GM21360 (cell line): ENCODE results near the gene SVBP.
"Not testable (repeated sequence)": the region's sequence is repeated elsewhere in the genome, so short reads cannot be mapped to it uniquely, and the experiment has no call there.

Source experiments
- ATAC-seq: cut with Tn5 transposase; IDR thresholded peaks from one replicate; pipeline ENCODE4 v1.9.1; 2021; ENCODE audit warnings: mild to moderate bottlenecking, moderate library complexity; ENCODE audit not compliant: unreplicated experiment

The SVBP gene

DNA sequence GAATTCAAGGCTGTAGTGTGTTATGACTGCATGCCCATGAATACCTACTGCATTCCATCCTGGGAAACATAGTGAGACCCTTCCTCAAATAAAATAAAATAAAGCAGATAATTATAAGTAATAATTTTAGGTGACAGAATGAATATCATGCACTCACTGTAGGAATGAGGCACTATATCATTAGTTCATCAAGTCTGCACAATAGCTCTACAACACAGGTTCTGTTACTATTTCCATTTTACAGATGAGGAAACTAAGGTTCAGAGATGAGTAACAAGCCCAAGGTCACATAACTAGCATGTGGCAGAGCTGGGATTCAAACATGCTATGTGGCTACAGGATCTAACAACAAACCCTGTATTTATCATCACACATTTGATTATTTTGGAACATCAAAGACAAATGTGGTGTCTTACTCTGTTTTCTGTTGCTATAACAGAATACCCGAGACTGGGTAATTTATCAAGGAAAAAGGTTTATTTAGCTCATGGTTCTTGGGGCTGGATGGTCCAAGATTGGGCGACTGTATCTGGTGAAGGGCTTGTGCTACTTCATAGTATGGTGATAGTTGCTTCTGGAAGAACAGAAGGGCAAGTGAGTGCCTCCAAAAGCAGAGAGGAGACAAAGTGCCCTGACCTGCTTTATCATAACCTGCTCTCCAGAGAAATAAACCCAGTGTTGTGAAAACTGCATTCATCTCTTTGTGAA is 24.4 kb upstream of the SVBP start:
- no peak for ATAC-seq

DNA sequence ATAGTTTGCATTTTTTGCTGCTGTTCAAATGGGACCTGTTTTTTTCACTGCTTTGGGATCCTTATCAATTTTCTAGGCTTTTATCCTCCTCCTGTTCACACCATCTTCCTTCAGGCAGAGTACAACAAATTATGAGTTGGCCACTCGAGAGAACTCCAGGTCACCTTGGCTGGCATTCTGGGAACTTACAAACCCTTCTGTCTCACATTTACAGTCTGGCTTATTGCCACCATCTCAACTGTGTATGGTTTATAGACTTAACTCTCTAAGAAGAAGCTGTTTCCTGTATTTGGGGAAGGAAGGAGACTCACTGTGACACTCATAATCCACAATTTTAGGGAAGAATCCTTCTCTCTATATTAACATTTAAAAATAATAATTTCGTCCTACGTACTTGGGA is 23.8 kb upstream of the SVBP start:
- no peak for ATAC-seq

DNA sequence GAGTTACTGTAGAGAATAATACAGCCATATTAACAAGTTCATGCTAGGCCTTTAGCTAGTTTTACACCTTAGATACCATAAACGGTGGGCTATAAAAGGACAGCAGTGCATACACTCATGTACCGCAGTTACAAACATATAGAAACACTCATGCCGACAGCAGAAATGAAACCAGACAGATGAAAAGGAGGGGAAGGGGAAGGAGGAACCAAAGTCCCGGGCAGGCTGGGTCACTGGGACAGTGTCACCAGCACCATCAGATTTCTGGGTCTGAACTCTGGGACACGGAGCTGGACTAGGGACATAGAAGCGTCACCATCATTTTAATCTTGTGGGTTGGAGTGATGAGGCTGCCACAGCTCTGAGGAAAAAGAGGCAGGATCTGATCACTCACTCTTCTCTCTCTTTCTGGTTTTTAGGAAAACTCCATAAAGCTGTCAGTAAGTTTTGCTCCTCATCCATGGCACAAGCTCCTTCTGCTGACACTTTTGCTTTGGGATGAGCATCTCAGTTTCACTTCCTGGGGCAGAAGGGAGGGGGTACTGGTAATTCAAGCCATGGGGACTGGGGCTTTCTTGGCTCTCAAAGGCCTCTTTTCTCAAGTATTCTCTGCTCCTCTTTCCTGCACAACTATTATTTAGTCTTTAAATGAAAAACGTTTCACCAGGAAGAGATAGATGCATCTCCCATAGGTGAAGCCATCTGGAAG is 21.4 kb upstream of the SVBP start:
- ATAC-seq: no peak

DNA sequence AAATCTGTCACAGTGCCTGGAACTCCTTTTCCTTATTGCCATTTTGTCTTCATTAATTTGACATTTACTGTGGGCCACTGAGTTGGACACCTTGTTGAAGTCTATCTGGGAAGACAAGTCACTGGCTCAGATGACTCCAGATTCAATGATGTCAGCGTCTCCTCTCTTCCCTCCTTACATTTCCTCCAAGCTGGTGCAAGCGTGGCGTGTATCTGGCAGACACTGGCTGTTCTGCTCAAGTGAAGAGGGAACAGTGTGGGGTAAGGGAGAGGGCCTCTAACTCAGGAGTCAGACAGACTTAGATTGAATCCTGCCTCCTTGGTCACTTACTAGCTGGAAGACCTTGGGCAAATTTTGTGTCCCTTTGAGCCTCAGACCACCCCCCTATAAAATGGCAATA is 20.5 kb upstream of the SVBP start:
- no peak for ATAC-seq

DNA sequence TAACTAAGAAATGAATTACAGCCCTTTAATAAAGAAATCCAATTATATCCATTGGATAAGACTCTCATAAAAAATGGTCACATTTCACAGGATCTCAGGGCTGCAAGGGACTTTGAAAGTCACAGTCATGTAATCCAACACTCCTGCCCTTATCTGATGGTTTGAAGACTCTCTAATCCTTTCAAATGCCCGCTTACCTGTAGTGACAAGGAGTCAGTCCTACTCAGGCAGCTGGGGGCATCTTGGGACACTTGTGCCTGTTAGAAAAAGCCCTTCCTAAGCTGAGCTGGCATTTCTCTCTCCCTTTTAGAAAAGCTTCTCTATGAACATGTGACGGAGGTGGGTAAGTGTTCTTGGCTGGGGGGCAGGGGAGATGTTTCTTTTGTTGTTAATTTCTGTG is 18.2 kb upstream of the SVBP start:
- no peak for ATAC-seq

DNA sequence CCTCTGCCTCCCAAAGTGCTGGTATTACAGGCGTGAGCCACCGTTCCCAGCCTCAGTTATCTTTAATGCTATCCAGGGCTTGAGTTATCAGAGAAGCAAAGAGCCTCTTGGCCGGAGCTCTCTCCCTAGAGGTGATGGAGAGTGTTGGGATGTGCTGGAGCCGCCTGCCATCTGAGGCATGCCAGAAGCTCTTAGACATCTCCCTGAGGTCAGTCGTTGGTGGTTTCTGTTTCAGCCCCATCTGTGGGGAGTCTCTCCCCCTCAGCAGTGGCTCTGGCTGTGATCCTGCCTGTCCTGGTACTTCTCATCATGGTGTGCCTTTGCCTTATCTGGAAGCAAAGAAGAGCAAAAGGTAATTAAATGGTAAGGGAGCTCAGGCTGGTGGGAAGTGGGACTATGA is 17.6 kb upstream of the SVBP start:
- no peak for ATAC-seq

DNA sequence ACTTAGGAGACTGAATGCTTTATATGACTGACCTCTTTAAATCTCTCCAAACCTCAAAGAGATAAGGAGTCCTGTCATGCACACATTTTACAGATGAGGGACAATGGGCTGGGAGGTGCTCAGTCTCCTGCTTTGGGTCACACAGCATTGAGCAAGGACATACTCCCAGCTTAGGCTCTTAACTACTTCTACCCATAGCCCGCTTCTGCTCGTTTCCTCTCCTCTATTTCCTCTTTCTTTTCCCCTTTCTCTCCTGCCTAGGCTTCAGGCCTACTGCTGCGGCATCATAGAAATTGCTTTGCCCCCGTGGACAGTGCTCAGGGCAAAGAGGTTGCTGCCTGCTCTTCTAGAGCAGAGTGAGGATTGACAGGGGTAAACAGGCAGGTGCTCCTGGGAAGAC is 16.8 kb upstream of the SVBP start:
- ATAC-seq: no peak

DNA sequence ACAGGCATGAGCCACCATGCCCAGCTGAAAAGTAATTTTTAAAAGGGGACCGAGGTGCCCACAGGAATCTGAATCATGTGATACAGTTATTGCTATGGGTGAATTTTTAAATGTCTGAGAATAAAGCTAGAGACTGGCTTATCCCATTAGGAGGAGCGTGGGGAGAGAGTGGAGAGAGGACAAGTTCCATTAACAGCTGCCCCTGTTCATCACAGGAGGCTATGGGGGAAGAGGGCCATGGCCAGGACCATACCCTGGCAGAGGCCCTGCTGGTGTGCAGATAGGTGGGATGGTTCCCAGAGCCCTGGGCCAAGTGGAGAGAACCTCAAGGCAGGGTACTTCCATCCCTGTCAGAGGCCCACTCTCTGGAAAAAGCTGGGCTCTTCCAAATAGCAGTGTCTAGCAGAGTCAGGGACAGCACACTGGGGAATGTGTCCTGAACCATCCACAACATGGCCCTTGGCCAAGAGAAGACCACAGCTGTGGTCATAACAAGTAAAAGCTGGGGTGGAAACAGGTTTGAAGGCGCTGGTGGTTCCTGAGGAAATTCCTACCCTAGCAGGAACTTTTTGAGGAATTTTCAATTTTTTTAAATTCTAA is 15.5 kb upstream of the SVBP start:
- no peak for ATAC-seq

DNA sequence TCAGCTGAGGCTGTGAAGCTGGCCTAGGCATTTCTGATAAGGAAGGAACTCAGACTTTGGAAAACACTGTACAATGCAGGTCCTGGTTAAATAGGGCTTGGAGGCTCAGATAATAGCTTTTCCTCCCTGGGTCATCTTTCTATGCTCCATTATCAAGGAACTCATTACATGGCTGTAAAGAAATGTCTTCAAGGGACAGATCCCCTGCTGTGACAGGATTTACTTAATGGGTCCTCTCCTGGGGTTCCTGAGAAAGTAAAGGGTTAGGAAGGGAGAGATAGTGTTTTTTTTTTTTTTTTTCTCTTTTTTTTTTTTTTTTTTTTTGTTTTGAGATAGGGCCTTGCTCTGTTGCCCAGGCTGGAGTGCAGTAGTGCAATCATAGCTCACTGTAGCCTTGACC is 14.1 kb upstream of the SVBP start:
- no peak for ATAC-seq

DNA sequence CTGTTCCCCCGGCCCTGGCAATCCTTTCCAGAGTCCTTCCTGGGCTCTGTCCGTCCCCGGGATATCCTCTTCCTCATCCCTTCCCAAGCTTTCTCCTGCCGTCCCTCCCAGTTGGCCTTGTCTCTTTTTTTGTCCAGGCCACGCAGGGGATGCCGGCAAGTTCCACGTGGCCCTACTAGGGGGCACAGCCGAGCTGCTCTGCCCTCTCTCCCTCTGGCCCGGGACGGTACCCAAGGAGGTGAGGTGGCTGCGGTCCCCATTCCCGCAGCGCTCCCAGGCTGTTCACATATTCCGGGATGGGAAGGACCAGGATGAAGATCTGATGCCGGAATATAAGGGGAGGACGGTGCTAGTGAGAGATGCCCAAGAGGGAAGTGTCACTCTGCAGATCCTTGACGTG is 13.4 kb upstream of the SVBP start:
- ATAC-seq: no peak

DNA sequence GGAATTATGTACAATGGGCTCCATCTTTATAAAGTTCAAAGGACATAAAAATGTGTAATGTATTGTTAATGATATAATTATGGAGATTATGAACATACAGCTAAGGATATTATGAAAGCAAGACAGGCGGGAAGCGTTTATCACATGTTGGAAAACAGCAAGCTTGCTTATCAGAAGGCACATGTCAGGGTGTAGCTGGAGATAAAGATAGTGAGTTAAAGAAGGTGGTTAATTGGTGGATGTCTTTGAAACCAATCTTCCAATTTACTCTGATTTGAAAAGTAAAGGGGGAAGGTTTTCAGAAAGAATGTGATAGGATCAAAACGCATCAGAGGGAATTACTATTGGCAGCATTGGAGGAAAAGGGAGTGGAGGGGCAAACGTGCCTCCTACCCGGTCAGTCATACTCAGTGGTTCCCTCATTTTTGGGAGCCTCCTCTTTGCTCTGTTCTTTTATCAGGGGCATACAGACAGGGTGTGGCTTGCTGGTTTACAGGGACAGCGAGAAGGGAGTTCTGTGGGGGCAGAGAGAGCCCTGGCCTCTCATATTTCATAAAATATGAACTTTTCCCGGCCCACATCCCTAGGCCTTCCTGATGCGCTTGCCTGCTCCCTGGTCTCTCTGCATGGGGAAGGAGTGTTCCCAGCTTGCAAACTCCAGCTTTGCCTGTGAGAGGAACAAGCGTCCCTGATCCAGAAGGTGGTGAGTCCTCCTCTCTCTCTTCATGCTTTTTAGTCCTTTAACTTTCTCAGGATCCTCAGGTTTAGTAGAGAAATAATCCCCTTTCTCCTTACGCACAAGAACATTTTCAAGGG is 8.0 kb upstream of the SVBP start:
- ATAC-seq: no peak

DNA sequence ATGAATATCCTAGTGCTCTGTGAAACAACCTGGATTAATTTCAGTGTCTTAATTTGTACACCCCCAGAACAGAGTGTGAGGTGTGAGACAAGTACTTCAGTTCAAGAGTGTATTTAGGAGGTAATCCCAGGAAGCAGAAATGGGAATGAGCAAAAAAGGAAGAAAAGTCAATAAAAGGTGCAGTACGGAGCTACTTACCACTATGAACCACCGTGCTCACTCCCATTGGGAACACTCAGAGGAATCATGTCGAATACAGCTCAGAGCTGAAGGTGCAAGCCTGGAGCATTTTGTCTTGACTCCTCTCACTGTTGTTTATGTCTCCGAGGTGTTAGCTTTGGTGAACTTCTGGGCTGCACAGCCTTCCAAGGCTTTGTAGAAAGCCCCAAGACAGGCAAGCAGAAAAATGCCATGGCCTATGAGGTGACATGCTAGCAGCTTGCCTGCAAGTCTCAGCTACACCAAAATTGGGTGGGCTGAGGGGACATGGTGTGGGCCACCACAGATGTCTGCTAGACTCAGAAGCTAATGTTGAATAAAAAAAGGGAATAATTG is 7.4 kb upstream of the SVBP start:
- no peak for ATAC-seq

DNA sequence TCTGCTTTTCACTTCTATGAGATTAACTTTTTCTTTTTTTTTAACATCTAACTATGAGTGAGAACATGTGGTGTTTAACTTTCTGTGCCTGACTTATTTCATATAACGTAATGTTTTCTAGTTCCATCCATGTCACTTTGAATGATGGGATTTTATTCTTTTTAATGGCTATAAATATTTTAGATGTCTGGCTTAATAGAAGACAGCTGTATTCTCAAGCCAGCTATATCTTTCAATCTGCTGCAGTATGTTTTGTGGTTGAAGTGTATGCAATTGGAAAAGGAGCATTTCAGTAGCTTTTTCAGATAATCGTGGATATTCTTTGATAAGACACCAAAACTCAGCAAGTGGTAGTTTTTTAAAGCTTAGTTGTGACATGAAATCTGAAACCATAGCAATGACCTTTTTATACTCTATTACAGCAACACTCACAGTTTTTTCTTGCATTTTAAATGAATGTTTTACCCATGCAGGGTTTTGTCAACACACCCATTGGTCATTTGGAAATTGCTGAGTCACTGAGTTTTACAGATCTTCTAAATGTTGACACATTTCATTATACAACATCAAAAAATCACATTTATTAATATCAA is 5.7 kb upstream of the SVBP start:
- ATAC-seq: no peak

DNA sequence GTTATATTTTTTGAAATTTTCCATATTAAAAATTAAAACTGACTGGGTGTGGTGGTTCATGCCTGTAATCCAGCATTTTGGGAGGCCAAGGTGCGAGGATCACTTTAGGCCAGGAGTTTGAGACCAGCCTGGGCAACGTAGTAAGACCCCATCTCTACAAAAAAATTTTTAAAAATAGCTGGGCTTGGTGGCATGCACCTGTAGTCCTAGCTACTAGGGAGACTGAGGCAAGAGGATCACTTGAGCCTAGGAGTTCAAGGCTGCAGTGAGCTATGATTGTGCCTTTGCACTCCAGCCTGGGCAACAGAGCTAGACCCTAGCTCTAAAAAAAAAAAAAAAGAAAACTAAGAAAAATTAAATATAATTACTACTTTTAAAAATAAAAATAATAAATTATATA is 4.5 kb upstream of the SVBP start:
- no peak for ATAC-seq

DNA sequence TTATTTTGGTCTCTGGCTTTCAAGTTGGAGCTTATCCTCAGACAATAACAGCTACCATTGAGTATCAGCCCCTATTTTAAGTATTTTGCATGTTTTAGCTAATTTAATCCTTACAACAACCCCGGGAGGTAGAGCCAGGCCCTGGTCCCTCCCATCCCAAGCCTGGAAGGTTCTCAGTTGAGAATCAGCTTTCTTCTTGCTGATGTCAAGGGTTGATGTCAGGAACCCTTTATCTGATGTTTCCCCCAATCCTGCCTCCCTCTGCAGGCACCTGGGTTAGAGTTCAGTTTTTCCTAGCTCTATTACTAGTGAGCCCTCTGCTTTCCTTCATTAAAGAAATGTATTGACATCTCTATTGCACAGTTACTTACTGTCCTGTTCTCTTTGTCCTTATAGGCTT is 3.6 kb upstream of the SVBP start:
- no peak for ATAC-seq

DNA sequence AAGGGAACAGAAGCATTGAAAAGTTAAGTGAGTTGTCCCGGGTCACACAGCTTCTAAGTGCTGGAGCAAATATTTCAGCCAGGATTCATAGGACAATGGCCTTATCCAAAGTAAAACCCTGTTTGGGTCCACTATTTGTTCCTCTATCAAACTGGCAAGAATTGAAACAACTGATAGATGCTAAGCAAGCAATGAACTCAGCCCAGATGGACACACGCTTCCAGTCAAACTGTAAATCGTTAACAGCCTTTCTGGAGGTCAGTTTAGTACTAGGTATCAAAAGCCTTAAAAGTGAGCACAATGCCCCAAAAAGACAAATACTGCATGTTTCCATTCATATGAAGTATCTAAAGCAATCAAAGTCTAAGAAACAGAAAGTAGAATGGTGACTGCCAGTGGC is 779 bp upstream of the SVBP start:
- no peak for ATAC-seq

DNA sequence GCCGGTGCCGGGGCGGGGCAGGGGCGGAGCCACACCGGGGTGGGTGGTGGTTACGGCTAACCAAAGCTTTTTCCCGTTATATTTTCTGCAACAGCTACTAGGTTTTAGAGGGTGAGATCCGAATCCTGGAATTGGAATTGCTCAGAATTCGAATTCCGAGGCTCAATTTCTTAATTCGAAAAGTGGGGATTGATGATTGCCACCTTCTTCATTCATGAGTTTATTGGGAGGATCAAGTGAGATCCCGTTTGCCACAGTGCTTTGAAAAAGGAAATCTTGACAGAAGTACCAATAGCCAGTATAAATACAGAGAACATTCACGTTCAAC is 207 bp upstream of the SVBP start:
- ATAC-seq: no peak

DNA sequence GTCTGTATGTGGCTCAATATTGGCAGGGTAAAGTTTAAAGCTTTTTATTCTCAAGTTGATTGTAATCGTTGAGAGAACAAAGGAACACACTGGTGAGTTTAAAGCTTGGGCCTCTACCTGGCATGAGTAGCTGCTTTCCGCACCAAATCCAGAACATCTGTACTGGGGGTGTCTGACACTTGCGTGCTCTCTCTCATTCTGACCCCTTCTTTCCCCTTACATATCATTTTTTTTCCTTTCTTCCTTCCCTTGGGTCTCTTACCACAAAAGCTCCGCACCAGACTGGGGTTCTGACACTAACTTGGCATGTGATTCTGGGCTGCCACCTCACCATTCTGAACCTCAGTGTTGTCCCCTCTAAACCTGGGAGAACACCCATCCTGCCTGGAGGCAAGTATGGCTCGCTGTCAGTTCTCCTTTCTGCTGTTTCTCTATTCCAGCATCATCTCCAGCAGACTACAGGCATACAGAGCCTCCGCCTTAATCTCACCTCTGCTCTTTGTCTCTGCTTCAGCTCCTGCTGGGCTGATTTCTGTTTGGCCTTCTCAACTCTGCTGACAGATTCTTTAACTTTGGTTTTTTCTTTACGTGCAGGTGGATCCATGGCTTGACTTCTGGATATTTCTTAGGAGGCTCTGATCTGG is 1.1 kb downstream of the SVBP start:
- no peak for ATAC-seq

DNA sequence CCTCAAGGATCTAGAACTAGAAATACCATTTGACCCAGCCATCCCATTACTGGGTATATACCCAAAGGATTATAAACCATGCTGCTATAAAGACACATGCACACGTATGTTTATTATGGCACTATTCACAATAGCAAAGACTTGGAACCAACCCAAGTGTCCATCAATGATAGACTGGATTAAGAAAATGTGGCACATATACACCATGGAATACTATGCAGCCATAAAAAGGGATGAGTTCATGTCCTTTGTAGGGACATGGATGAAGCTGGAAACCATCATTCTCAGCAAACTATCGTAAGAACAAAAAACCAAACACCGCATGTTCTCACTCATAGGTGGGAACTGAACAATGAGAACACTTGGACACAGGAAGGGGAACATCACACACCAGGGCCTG is 2.4 kb downstream of the SVBP start:
- ATAC-seq: not testable (repeated sequence)

DNA sequence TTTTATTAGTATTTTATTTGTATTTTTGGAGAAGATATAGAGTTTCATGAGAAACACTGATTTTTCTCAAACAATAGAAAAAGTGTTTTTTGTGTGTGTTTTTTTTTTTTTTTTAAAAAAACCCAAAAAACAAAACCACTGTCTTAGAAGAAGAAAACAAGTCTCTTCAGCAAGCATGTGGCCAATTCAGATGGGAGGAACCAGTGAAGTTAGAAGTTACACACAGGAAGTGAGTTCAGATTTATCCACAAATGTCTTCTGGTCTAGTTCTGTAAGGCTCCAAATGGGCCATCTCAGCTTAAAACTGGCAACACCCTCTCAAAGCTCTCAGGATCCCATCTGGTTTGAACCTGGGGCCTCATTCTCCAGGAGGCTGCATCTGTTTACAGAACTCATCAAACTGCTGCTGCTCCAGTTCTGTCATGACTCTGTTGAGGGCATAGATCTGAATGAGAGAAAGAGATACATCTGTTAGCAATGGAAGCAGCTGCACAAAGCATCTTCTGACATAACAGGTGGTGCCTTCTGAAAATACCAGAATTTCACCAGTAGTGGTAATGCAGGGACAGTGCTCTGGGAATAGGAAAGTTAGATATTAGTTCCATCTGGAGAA is 10.0 kb downstream of the SVBP start:
- ATAC-seq: no peak
